MM.1S (cell line): ENCODE results near the gene SLC35F3.

ENCODE experiments used
- DNase-seq: peaks from one replicate; pipeline ENCODE4 v3.0.0-alpha.2; 2015
- H2AFZ ChIP-seq: fragments of 300-600 bp; sonication (generic); 2 replicates; pipeline ENCODE4 v1.6.0; 2016; ENCODE audit warnings: antibody characterized with exemption, low read length
- H3F3A ChIP-seq: fragments of 300-600 bp; sonication (generic); 2 replicates; pipeline ENCODE4 v1.6.1; 2016; ENCODE audit warnings: mild to moderate bottlenecking, antibody characterized with exemption, low read length, moderate library complexity, mixed read lengths; ENCODE audit not compliant: insufficient read depth
- H3K27ac ChIP-seq: fragments of 300-600 bp; sonication (generic); 2 replicates; pipeline ENCODE4 v1.5.1; 2016; ENCODE audit warnings: mild to moderate bottlenecking, low read length
- H3K27me3 ChIP-seq: fragments of 300-600 bp; sonication (generic); replicated peaks from 2 replicates; pipeline ENCODE4 v1.6.0; 2016; ENCODE audit warnings: low read length; ENCODE audit not compliant: insufficient read depth
- H3K36me3 ChIP-seq: fragments of 300-600 bp; sonication (generic); replicated peaks from 2 replicates; pipeline ENCODE4 v1.6.1; 2016; ENCODE audit warnings: mild to moderate bottlenecking, low read length, mixed read lengths; ENCODE audit not compliant: insufficient read depth
- H3K4me1 ChIP-seq: fragments of 300-600 bp; sonication (generic); 2 replicates; pipeline ENCODE4 v1.6.1; 2016; ENCODE audit warnings: low read length, mixed read lengths
- H3K4me2 ChIP-seq: fragments of 300-600 bp; sonication (generic); 2 replicates; pipeline ENCODE4 v1.6.0; 2016; ENCODE audit warnings: low read depth, low read length
- H3K4me3 ChIP-seq: fragments of 300-600 bp; sonication (generic); 2 replicates; pipeline ENCODE4 v1.5.1; 2016; ENCODE audit warnings: low read length, mixed read lengths
- H3K79me2 ChIP-seq: fragments of 300-600 bp; sonication (generic); 2 replicates; pipeline ENCODE4 v1.6.1; 2016; ENCODE audit warnings: mixed run types, low read length, mixed read lengths
- H3K9ac ChIP-seq: fragments of 300-600 bp; sonication (generic); 2 replicates; pipeline ENCODE4 v1.6.1; 2016; ENCODE audit warnings: low read length, mixed read lengths
- H3K9me2 ChIP-seq: fragments of 300-600 bp; sonication (generic); replicated peaks from 2 replicates; pipeline ENCODE4 v1.6.1; 2016; ENCODE audit warnings: mild to moderate bottlenecking, low read length, mixed read lengths; ENCODE audit not compliant: insufficient read depth
- H3K9me3 ChIP-seq: fragments of 300-600 bp; sonication (generic); replicated peaks from 2 replicates; pipeline ENCODE4 v1.6.1; 2016; ENCODE audit warnings: mild to moderate bottlenecking, low read length, mixed read lengths; ENCODE audit not compliant: insufficient read depth
- H4K20me1 ChIP-seq: fragments of 300-600 bp; sonication (generic); 2 replicates; pipeline ENCODE4 v1.6.1; 2016; ENCODE audit warnings: mild to moderate bottlenecking, low read length, moderate library complexity, mixed read lengths; ENCODE audit not compliant: insufficient read depth
- EZH2 ChIP-seq: fragments of 300-600 bp; sonication (generic); optimal IDR thresholded peaks from 2 replicates; pipeline ENCODE3; 2017; ENCODE audit warnings: low read depth, mild to moderate bottlenecking, antibody characterized with exemption, low read length, mixed read lengths
- EZH2phosphoT487 ChIP-seq: fragments of 300-600 bp; sonication (generic); IDR thresholded peaks from 2 replicates; pipeline ENCODE4 v1.6.1; 2018; ENCODE audit warnings: antibody characterized with exemption, low read length
- TF ChIP-seq, protein P1 (sequence below): fragments of 300-600 bp; sonication (generic); IDR thresholded peaks from 2 replicates; pipeline ENCODE4 v1.5.1; 2016; ENCODE audit warnings: antibody characterized with exemption, low read length, mixed read lengths

SLC35F3 gene

DNA sequence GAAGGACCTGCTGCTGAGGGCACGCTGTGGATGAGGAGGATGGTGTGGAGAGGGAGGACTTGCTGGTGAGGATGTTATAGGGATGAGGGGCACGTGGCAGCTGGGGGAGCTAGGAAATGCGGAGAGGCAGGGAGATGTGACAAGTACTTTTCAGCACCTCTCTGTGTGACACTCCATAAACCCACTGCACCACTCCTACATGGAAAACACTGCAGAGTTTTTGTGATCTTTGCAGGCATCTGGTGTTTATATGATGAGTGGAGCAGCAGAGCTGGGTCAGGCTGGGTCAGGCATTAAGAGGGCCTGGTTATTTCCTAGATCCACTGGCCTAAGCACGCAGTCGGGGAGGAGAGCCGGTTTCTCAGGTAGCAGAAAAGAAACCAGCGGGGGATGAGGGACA lies 301.5 kb downstream of the SLC35F3 start:
- H3K27ac ChIP-seq = no peak overlapping the region
- H3K9ac ChIP-seq = no peak overlapping the region
- no peaks in the 10 kb centered on the region for H3K27me3 ChIP-seq
- H3K9me3 ChIP-seq = no peaks in the 10 kb centered on the region
- H3K4me3 ChIP-seq = no peak overlapping the region
- H4K20me1 ChIP-seq = no peaks in the 10 kb centered on the region
- no peaks in the 10 kb centered on the region for H3K9me2 ChIP-seq
- H2AFZ ChIP-seq = no peak overlapping the region
- no peak for TF ChIP-seq EZH2
- TF ChIP-seq, protein P1, sequence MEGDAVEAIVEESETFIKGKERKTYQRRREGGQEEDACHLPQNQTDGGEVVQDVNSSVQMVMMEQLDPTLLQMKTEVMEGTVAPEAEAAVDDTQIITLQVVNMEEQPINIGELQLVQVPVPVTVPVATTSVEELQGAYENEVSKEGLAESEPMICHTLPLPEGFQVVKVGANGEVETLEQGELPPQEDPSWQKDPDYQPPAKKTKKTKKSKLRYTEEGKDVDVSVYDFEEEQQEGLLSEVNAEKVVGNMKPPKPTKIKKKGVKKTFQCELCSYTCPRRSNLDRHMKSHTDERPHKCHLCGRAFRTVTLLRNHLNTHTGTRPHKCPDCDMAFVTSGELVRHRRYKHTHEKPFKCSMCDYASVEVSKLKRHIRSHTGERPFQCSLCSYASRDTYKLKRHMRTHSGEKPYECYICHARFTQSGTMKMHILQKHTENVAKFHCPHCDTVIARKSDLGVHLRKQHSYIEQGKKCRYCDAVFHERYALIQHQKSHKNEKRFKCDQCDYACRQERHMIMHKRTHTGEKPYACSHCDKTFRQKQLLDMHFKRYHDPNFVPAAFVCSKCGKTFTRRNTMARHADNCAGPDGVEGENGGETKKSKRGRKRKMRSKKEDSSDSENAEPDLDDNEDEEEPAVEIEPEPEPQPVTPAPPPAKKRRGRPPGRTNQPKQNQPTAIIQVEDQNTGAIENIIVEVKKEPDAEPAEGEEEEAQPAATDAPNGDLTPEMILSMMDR = no peak
- no peak for DNase-seq
- H3K4me1 ChIP-seq = no peaks in the 10 kb centered on the region
- no peak overlapping the region for H3K4me2 ChIP-seq
- no peaks in the 10 kb centered on the region for H3K36me3 ChIP-seq
- H3F3A ChIP-seq = no peaks in the 10 kb centered on the region
- no peaks in the 10 kb centered on the region for H3K79me2 ChIP-seq

DNA sequence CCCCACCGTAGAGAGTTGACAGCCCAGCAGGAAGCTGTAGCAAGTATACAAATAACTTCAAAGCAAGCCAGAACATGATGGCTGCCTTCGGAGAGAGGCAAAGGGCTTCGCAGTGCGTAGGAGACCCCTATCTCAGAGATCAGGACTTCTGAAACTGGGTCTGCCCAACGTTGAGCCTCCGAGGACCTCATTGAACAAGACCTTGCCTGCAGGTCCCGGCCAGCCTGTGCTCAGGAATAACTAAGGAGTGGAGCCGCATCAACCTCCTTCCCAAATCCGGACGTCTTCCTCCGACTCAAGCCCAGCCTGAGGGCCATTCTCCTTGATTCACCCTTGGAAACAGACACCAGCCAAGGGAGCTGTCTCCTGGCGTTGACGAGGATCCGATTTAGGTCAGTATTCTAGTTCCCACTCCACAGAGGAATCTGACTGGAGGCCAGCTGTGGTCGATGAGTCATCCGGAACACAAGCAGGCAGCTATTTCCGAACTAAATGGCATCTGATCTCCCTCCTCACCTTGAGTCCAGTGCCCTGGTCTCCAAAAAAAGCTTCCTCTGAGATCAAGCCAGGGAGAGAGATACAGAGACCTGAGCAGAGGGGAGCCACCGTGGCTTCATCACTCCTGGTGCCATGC lies 302.3 kb downstream of the SLC35F3 start:
- DNase-seq = no peak
- no peaks in the 10 kb centered on the region for H3K36me3 ChIP-seq
- no peaks in the 10 kb centered on the region for H3K27me3 ChIP-seq
- H3K9ac ChIP-seq = no peak overlapping the region
- no peak overlapping the region for H3K27ac ChIP-seq
- H3F3A ChIP-seq = no peaks in the 10 kb centered on the region
- H3K4me1 ChIP-seq = no peaks in the 10 kb centered on the region
- no peak overlapping the region for H3K4me2 ChIP-seq
- no peaks in the 10 kb centered on the region for H3K9me3 ChIP-seq
- no peaks in the 10 kb centered on the region for H3K79me2 ChIP-seq
- no peak overlapping the region for H3K4me3 ChIP-seq
- no peaks in the 10 kb centered on the region for H4K20me1 ChIP-seq
- H3K9me2 ChIP-seq = no peaks in the 10 kb centered on the region
- TF ChIP-seq EZH2phosphoT487 (no peak), EZH2 (no peak)
- TF ChIP-seq, protein P1 = no peak
- H2AFZ ChIP-seq = no peak overlapping the region

DNA sequence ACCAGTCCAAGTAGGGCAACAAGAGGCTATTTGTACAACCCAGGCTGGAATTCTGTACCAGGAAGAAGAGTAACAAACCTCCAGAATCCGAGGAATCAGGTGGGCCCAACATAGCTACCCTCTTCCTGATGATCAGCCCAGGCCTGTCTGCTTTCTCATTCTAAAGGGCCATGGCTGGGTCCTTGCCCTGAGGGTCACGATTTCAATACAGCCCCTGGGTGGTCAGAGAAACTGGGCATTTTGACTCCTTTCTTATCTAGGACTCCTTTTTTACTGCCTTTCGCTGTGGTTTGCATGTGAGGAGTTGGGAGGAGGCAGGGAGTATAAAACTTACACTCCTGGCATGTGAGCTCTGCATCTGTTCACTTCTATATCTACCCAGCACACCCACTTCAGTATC lies 303.9 kb downstream of the SLC35F3 start:
- no peaks in the 10 kb centered on the region for H3F3A ChIP-seq
- H3K4me3 ChIP-seq = no peak overlapping the region
- H3K9me2 ChIP-seq = no peaks in the 10 kb centered on the region
- H3K27me3 ChIP-seq = no peaks in the 10 kb centered on the region
- no peaks in the 10 kb centered on the region for H3K4me1 ChIP-seq
- no peaks in the 10 kb centered on the region for H3K36me3 ChIP-seq
- TF ChIP-seq EZH2 (no peak), EZH2phosphoT487 (no peak)
- TF ChIP-seq, protein P1 = no peak
- no peak overlapping the region for H2AFZ ChIP-seq
- no peaks in the 10 kb centered on the region for H3K79me2 ChIP-seq
- H3K9me3 ChIP-seq = no peaks in the 10 kb centered on the region
- H3K9ac ChIP-seq = no peak overlapping the region
- DNase-seq = no peak
- no peak overlapping the region for H3K4me2 ChIP-seq
- H4K20me1 ChIP-seq = no peaks in the 10 kb centered on the region
- H3K27ac ChIP-seq = no peak overlapping the region
